ENCODE measurements around the gene SFXN5.
"Not testable (repeated sequence)": the region's sequence is repeated elsewhere in the genome, so short reads cannot be mapped to it uniquely, and the experiment has no call there.

SFXN5 gene

DNA sequence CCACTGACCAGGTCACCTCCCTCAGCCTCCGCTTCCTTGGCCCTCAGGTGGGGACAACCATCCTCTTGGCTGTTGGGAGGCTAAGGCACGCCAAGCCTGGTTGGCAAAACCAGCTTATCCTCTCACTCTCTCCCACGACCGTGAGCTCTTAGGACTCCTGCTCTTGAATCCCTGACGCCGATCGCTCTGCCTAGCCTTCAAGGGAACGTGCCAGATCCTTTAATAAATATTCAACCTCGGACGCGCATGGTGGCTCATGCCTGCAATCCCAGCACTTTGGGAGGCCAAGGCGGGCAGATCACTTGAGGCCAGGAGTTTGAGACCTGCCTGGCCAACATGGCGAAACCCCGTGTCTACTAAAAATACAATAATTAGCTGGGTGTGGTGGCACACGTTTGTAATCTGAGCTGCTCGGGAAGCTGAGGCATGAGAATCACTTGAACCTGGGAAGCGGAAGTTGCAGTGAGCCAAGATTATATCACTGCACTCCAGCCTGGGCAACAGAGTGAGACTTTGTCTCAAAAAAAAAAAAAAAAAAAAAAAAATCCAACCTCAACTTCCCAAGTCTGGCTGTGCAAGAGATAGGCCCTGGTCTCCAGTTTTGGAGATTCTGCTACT, 22.2 kb upstream of the SFXN5 start:
- H3K27ac ChIP-seq (ENCODE audit: low read depth, low read length); DNase-seq; H3K4me1 ChIP-seq (ENCODE audit: control insufficient read depth, low read depth, low read length); H2BK15ac ChIP-seq (replicated peaks; ENCODE audit: low read depth); H3K9ac ChIP-seq (ENCODE audit: low read length); H3K36me3 ChIP-seq (ENCODE audit: control insufficient read depth, insufficient read depth, low read length); H4K8ac ChIP-seq (ENCODE audit: low read depth, low read length); H4K5ac ChIP-seq (ENCODE audit: low read length); H2BK5ac ChIP-seq (ENCODE audit: low read length); H2BK120ac ChIP-seq (ENCODE audit: low read depth, low read length); H3K18ac ChIP-seq (ENCODE audit: low read length); H3K27me3 ChIP-seq (ENCODE audit: insufficient read depth, low read length, poor library complexity); H3K56ac ChIP-seq (ENCODE audit: low read length); H3K4ac ChIP-seq (ENCODE audit: low read depth, low read length); H3K4me3 ChIP-seq (ENCODE audit: low read length); H2AK5ac ChIP-seq (ENCODE audit: low read length); H3K79me1 ChIP-seq (ENCODE audit: low read length); H3K79me2 ChIP-seq (ENCODE audit: control insufficient read depth, insufficient read depth, low read length); H3K4me2 ChIP-seq (ENCODE audit: low read length); H3K23ac ChIP-seq (ENCODE audit: low read length): not testable (repeated sequence)
- WGBS (ENCODE audit: extremely low coverage, insufficient coverage, low lambda C conversion rate), result no CpG with 5 or more reads among the region's 17 CpGs

DNA sequence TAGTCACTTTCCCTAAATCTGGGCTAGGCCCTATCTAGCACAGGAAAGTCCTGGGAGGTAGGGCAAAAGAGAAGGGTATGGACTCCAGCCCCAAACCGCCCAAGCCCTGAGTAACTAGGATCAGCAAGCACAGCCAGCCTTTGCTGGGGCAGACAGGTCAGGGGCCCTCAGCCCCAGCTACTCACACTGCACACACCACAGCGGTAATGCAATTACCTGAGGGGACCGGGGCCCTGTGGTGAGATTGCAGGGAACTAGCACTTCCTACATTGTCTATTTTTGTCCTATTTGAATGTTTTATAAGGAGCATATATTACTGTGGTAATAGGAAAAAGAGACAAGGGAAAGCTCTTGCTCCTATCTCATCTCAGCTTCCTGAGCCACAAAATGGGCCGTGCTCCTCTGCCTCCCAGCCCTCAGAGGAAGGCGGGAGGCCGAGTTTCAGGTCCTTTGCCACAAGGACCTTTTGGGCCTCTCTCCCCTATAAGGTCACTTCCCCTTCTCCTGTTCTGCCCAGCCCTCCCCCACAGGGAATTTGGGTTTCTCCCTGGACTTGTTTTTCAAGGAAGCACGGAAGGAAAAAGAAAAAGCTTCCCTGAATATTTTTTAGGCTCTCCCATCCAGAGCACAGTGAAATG, 20.8 kb upstream of the SFXN5 start:
- no peak overlapping the region for H3K56ac ChIP-seq (ENCODE audit: low read length)
- H4K5ac ChIP-seq (ENCODE audit: low read length), result no peak overlapping the region
- WGBS (ENCODE audit: extremely low coverage, insufficient coverage, low lambda C conversion rate), result no CpG with 5 or more reads among the region's 7 CpGs
- no peaks in the 10 kb centered on the region for H3K4me1 ChIP-seq (ENCODE audit: control insufficient read depth, low read depth, low read length)
- no peaks in the 10 kb centered on the region for H3K36me3 ChIP-seq (ENCODE audit: control insufficient read depth, insufficient read depth, low read length)
- no peak overlapping the region for H3K4ac ChIP-seq (ENCODE audit: low read depth, low read length)
- H2BK120ac ChIP-seq (ENCODE audit: low read depth, low read length), result no peak overlapping the region
- no peak for DNase-seq
- H3K23ac ChIP-seq (ENCODE audit: low read length), result peak overlapping the region; percentile 56
- no peak overlapping the region for H2BK15ac ChIP-seq (replicated peaks; ENCODE audit: low read depth)
- H3K79me2 ChIP-seq (ENCODE audit: control insufficient read depth, insufficient read depth, low read length), result no peaks in the 10 kb centered on the region
- H3K4me2 ChIP-seq (ENCODE audit: low read length), result no peak overlapping the region
- H3K79me1 ChIP-seq (ENCODE audit: low read length), result peaks cover 5% of the 10 kb centered on the region
- no peak overlapping the region for H2BK5ac ChIP-seq (ENCODE audit: low read length)
- H3K27me3 ChIP-seq (ENCODE audit: insufficient read depth, low read length, poor library complexity), result no peaks in the 10 kb centered on the region
- H4K8ac ChIP-seq (ENCODE audit: low read depth, low read length), result no peak overlapping the region
- no peak overlapping the region for H3K18ac ChIP-seq (ENCODE audit: low read length)
- H3K4me3 ChIP-seq (ENCODE audit: low read length), result no peak overlapping the region
- no peak overlapping the region for H3K9ac ChIP-seq (ENCODE audit: low read length)
- H3K27ac ChIP-seq (ENCODE audit: low read depth, low read length), result no peak overlapping the region
- no peak overlapping the region for H2AK5ac ChIP-seq (ENCODE audit: low read length)

DNA sequence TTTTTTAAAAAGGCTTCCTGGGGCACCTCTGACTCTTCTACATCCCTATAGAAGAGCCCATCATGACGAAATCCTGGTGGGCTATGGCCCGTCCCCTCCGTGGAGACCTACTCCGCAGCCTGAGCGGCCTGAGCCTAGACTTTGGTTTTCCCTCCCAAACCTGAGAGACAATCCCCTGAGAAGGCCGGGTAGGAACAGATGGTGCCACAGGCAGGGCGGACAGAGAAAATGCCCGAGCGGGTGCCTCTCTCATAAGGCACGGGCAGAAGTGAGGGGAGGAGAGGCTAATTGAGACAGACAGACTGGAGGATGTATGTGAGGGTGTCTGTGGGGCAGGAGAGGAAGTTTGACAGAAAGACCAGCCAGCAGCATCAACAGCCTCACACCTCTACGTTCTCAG, 20.2 kb upstream of the SFXN5 start:
- no peaks in the 10 kb centered on the region for H3K4me1 ChIP-seq (ENCODE audit: control insufficient read depth, low read depth, low read length)
- no peak overlapping the region for H2BK5ac ChIP-seq (ENCODE audit: low read length)
- H3K23ac ChIP-seq (ENCODE audit: low read length), result no peak overlapping the region
- no peak overlapping the region for H3K27ac ChIP-seq (ENCODE audit: low read depth, low read length)
- no peak overlapping the region for H3K4ac ChIP-seq (ENCODE audit: low read depth, low read length)
- peaks cover 4% of the 10 kb centered on the region for H3K79me1 ChIP-seq (ENCODE audit: low read length)
- DNase-seq, result no peak
- H3K27me3 ChIP-seq (ENCODE audit: insufficient read depth, low read length, poor library complexity), result no peaks in the 10 kb centered on the region
- no CpG with 5 or more reads among the region's 11 CpGs for WGBS (ENCODE audit: extremely low coverage, insufficient coverage, low lambda C conversion rate)
- no peaks in the 10 kb centered on the region for H3K36me3 ChIP-seq (ENCODE audit: control insufficient read depth, insufficient read depth, low read length)
- no peak overlapping the region for H3K56ac ChIP-seq (ENCODE audit: low read length)
- no peak overlapping the region for H3K18ac ChIP-seq (ENCODE audit: low read length)
- no peak overlapping the region for H2BK15ac ChIP-seq (replicated peaks; ENCODE audit: low read depth)
- H2AK5ac ChIP-seq (ENCODE audit: low read length), result no peak overlapping the region
- no peak overlapping the region for H3K4me2 ChIP-seq (ENCODE audit: low read length)
- no peak overlapping the region for H2BK120ac ChIP-seq (ENCODE audit: low read depth, low read length)
- H3K79me2 ChIP-seq (ENCODE audit: control insufficient read depth, insufficient read depth, low read length), result no peaks in the 10 kb centered on the region
- H3K4me3 ChIP-seq (ENCODE audit: low read length), result no peak overlapping the region
- H3K9ac ChIP-seq (ENCODE audit: low read length), result no peak overlapping the region
- no peak overlapping the region for H4K8ac ChIP-seq (ENCODE audit: low read depth, low read length)
- H4K5ac ChIP-seq (ENCODE audit: low read length), result no peak overlapping the region

DNA sequence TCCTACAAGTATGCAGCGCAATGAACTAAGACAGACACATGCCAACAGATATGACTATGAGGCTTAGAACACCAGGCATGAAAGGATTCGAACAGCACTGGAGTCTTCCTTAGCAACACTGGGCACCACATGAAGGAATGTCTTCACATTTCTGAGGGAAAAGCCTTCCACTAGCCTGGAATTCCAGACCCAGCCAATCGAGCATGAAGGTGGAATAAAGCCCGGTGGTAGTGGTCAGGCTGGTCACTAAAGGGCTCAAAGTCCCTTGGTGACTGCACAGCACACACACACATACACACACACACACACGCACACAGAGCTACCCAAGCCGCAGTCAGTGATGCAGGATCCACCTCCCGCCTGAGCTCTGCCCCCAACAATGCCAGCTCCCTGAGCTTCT, 19.7 kb upstream of the SFXN5 start:
- no peak overlapping the region for H2BK15ac ChIP-seq (replicated peaks; ENCODE audit: low read depth)
- H3K4me1 ChIP-seq (ENCODE audit: control insufficient read depth, low read depth, low read length), result no peaks in the 10 kb centered on the region
- no peak overlapping the region for H4K5ac ChIP-seq (ENCODE audit: low read length)
- H3K27me3 ChIP-seq (ENCODE audit: insufficient read depth, low read length, poor library complexity), result no peaks in the 10 kb centered on the region
- H3K18ac ChIP-seq (ENCODE audit: low read length), result no peak overlapping the region
- no peak overlapping the region for H3K56ac ChIP-seq (ENCODE audit: low read length)
- H3K79me2 ChIP-seq (ENCODE audit: control insufficient read depth, insufficient read depth, low read length), result no peaks in the 10 kb centered on the region
- peak overlapping the region; percentile 39 for H3K23ac ChIP-seq (ENCODE audit: low read length)
- no peak overlapping the region for H2AK5ac ChIP-seq (ENCODE audit: low read length)
- H4K8ac ChIP-seq (ENCODE audit: low read depth, low read length), result no peak overlapping the region
- peak; percentile 57 for DNase-seq
- H3K4me2 ChIP-seq (ENCODE audit: low read length), result no peak overlapping the region
- no peak overlapping the region for H2BK5ac ChIP-seq (ENCODE audit: low read length)
- H3K79me1 ChIP-seq (ENCODE audit: low read length), result peaks cover 2% of the 10 kb centered on the region
- H2BK120ac ChIP-seq (ENCODE audit: low read depth, low read length), result no peak overlapping the region
- WGBS (ENCODE audit: extremely low coverage, insufficient coverage, low lambda C conversion rate), result no CpG with 5 or more reads among the region's 7 CpGs
- no peaks in the 10 kb centered on the region for H3K36me3 ChIP-seq (ENCODE audit: control insufficient read depth, insufficient read depth, low read length)
- no peak overlapping the region for H3K4me3 ChIP-seq (ENCODE audit: low read length)
- H3K27ac ChIP-seq (ENCODE audit: low read depth, low read length), result no peak overlapping the region
- no peak overlapping the region for H3K4ac ChIP-seq (ENCODE audit: low read depth, low read length)
- H3K9ac ChIP-seq (ENCODE audit: low read length), result no peak overlapping the region

DNA sequence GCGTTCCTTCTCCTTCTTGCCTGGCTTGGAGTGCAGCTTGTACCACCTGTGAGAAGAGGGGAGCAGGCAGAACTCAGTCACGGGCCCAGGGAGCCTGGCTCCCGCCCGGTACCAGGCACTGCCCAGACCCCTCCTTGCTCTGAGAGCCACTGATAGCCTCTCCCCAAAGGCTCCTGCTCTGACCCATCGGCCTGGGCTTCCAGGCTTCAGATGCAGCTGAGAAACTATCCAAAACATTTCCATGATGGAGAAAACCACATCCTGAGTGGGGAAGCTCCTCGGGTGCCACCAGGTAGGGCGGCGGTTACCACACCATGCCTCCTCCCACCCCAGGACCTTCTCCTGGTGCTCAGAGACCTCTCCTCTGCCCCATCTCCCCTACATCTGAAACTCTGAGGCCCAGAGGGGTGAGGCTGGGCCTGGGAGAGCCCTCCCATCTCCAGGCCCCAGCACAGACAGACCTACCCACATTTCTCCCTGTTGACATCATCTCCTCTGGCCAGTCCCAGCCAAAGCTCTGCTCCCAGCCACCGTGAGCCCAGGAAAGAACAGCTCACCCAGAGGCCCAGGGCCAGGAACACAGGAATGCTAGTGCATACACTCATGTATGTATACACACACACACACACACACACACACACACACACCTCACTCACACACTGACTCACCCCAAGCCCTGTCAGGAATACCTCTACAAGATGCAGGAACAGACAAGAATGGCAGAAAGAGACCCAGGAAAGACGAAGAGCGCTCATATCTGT, 17.9 kb upstream of the SFXN5 start:
- H3K4me2 ChIP-seq (ENCODE audit: low read length), result no peak overlapping the region

More for the DNA sequence above, 17.9 kb upstream of the SFXN5 start:
- no peak overlapping the region for H3K18ac ChIP-seq (ENCODE audit: low read length)
- H3K27ac ChIP-seq (ENCODE audit: low read depth, low read length), result no peak overlapping the region
- peak; percentile 93 for DNase-seq
- H2BK120ac ChIP-seq (ENCODE audit: low read depth, low read length), result no peak overlapping the region
- no CpG with 5 or more reads among the region's 11 CpGs for WGBS (ENCODE audit: extremely low coverage, insufficient coverage, low lambda C conversion rate)
- H3K27me3 ChIP-seq (ENCODE audit: insufficient read depth, low read length, poor library complexity), result no peaks in the 10 kb centered on the region
- H3K79me1 ChIP-seq (ENCODE audit: low read length), result peaks cover 2% of the 10 kb centered on the region
- H3K4ac ChIP-seq (ENCODE audit: low read depth, low read length), result no peak overlapping the region
- no peak overlapping the region for H4K8ac ChIP-seq (ENCODE audit: low read depth, low read length)
- H3K9ac ChIP-seq (ENCODE audit: low read length), result no peak overlapping the region
- no peak overlapping the region for H3K4me3 ChIP-seq (ENCODE audit: low read length)
- no peak overlapping the region for H2AK5ac ChIP-seq (ENCODE audit: low read length)
- no peak overlapping the region for H3K56ac ChIP-seq (ENCODE audit: low read length)
- H3K79me2 ChIP-seq (ENCODE audit: control insufficient read depth, insufficient read depth, low read length), result no peaks in the 10 kb centered on the region
- H4K5ac ChIP-seq (ENCODE audit: low read length), result no peak overlapping the region
- no peak overlapping the region for H2BK15ac ChIP-seq (replicated peaks; ENCODE audit: low read depth)
- H3K36me3 ChIP-seq (ENCODE audit: control insufficient read depth, insufficient read depth, low read length), result no peaks in the 10 kb centered on the region
- H3K4me1 ChIP-seq (ENCODE audit: control insufficient read depth, low read depth, low read length), result no peaks in the 10 kb centered on the region
- no peak overlapping the region for H3K23ac ChIP-seq (ENCODE audit: low read length)
- H2BK5ac ChIP-seq (ENCODE audit: low read length), result no peak overlapping the region

Data from mesendoderm (in vitro differentiated cells).